GM21360 (cell line): Measurements from ENCODE around the gene CHST10.
A peak's percentile ranks its signal among the peaks of the same experiment; 100 is the strongest.
"Not testable (repeated sequence)": the region's sequence is repeated elsewhere in the genome, so short reads cannot be mapped to it uniquely, and the experiment has no call there.

Experiments
- ATAC-seq: cut with Tn5 transposase; IDR thresholded peaks from one replicate; pipeline ENCODE4 v1.9.1; 2021; ENCODE audit warnings: mild to moderate bottlenecking, moderate library complexity; ENCODE audit not compliant: unreplicated experiment

CHST10 gene

DNA sequence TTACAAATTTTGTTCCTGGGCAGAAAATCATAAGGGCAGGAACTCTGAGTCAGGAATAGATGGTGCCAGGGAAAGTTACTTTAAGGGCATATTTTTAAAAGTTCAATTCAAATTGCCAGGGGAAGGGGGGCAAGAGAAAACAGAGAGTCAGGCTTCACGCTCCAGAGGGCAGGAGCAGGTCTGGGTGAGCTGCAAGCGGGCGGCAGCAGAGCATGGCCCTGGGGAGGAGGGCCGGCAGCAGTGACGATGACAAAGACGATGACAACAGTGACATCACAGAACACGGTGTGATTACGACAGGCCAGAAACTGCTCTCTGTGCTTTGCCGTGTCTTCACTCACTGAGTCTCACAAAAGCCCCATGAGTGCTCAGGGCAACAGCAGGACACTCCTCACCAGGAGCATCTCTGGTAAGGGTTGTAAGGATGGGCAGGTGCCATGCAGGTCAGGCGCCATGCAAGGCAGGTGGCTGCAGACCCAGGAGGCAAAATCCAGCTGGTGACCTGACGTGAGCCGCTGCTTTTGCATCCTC lies 23.3 kb downstream of the CHST10 start:
- ATAC-seq: peak; percentile 54

DNA sequence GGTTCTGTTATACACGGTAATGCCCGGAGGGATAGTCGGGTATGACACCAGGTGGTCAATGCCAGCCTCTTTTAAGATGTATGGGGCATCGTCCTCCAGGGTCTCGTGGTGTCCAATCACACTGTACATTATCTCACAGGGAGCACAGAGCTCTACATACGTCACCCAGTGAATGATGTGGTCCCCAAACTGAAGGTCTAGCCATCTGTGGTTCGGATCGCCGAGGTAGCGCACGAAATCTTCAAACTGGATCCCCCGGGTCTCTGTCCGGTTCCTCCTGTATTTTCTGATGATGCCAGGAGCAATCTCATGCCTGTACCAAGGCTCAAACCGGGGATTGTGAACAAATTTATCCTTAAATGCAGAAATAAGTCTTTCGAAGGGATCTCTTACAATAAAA lies 24.1 kb downstream of the CHST10 start:
- no peak for ATAC-seq

DNA sequence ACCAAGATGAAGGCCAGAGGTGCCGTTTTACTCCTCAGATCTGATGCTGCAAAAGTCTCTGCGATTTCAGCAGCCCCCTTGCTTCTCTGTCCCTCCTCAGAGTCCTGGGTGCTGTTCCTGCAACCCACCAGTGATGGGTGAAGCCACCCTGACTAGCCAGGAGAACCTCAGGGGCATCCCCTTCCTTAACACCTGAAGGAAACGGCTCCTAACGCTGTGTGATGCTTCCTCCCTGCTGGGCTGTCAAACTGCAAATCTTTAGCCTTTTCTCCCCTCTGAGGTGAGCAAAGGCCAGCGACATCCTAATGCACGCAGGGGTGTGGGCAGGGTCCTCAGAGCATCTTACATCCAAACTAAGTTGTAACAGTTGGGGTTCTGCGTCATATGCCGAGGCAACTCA lies 24.8 kb downstream of the CHST10 start:
- ATAC-seq: no peak

DNA sequence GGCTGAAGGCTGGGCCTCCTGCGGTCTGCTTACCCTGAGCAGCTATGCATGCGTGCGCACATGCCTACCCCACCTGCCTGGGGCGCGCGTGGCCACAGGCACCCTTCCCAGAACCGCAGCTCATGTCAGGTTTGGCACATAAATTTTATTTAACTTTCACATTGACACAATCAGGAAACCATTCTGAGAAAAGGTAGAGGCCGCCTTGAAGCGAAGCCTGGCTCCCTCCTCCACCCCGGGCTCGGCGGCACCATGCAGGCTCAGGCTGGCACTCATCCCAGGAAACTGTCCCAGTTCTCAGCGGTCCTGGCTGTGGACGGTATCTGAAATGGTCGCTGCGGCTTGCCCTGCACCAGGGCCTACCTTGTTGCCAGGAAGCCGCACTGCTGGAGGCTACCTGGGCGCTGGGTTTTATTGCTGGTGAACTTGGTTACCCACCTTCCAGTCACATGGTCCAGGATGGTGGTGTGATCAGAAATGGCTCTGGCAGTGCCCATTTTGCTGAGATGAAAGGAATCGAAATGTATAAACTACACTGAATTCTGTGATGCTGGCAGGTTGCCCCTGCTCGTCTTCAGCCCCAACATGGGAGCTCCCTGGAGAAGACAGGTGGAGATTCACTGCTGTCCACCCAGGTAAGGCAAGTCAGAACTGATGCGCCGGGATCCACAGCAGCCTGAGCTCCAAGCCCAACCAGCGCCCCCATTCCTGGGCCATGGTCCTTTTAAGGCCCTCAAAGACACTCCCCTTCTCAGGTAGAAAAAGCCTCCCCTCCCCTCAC lies 25.5 kb downstream of the CHST10 start:
- ATAC-seq: no peak

DNA sequence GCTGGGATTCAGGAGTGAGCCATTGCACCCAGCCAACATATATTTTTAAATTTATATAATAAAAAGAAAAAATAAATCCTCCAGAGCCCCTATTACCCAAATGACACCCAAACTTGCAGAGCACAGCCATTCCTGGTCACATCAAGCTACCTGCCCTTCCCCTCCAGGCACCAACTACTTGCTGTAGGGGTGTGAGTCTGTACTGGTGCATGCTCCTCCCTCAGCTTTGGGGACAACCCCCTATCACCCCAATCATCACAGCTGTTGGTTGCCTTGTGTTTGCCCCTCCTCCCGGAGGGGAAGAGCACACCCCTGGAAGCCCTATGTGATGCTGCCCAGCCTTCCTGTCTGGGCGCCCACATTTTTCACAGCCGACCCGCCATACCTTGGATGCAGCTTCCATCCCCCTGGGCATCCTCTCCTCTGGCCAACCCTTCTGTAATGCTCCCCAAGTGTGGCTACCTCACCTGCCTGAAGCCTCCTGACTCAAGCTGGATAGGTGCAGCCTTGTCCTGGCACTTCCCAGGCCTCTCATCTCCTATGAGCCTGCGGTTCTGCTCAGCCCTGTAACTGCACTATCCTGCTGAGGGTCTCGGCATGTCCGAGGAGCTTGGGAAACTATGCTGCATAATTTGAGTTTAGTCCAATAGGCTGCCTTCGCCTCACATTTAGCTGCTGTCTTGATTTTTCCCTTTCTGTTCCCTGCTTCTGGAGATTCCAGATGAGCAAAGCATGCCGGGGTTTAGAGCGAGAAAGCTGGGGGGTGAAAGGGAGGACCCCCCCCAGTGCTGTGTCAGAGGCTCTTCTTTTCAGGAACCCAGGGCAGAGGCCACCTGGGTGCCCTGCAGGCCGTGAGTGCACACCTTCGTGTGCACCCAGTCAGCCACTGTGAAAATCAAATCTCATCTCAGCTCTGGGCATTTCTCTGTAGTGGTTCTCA lies 27.2 kb downstream of the CHST10 start:
- no peak for ATAC-seq

DNA sequence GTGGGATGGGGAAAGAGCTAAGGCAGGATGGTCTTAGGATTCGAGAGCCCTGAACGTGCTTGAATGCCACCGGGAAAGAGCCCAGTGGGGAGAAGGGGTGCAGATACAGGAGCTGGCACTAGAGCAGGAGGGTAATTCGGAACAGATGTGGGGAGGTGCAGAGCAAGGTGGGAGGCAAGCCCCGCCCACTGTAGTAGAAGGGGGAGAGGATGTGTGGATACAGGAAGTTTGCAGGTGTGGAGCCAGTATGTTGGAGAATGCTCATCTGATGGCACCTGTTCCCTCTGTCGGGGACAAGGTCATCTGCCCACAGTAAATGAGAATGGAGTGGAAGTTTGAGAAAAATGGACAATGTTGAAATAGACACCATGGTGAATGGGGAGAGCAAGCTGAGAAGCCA lies 28.8 kb downstream of the CHST10 start:
- no peak for ATAC-seq

DNA sequence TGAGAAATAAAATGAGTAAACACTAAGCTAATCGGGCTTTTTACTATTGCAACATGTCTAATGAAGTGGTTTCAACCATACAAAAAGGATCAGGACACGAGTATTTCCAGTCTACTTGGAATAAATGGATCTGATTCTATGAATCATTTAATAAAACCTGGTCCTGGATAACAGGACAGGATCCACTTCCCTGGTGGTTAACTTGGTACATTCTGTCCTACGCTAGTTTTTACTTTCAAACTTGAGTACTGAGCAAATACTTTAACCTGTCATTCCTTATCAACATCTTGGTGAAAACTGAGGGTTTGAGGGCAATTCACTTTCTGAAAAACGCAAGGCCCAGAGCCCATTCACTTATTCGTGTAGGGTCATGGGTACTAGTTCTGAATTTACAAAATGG lies 33.5 kb downstream of the CHST10 start:
- no peak for ATAC-seq

DNA sequence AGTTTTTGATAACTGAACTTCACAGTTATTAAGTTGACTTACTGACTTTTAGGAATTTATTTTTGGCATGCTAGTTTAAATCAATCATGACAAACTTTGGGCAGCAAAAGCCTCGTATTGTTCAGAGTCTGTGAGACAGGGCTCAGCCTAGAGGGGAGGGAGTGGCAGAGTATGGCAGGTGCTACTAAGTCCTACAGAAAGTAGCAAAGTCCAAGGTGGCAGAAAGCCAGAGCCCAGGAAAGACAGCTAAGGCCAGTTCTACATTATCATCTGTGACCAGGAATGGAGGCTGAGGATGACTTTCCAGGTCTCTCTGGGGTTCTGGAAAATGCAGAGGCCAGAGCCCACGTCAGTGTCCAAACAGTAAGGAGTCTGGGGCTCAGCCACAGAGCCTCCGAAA lies 34.2 kb downstream of the CHST10 start:
- ATAC-seq: no peak

DNA sequence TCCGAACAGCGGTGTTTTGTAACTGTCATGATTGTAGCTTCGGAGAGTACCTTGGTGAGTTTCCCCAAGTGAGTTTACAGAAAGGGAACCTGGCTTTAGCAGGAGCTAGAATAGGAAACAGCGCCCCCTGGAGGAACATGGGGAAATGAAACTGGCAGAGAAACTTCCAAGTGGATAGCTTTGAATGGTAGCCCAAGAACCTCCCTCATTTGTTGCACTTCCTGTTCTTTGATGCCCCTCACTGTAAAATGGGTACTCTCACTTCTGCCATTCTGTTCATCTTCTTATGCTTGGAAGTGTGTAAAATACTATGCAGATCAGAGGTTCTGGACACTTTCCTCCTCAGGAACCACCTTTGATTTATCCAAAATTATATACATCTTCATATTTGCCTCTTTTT lies 36.2 kb downstream of the CHST10 start:
- ATAC-seq: no peak

DNA sequence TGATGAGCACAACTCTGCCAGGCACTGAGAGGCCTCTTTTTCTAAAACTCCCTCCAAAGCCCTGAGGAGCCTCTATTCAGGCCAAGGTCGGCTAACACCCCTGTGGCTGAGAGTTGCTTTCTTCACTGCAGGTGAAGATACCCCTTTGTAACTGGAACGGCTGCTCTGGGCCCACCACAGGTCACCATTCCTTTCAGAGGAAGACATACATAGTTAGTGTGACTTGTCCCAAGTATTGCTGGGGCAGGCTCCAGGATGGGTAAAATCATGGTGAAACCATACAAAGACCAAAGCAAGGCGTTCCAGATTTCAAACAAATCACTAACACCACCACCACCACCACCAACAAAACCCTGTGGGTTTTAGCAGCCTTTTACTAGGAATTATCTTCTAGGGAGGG lies 36.8 kb downstream of the CHST10 start:
- no peak for ATAC-seq

DNA sequence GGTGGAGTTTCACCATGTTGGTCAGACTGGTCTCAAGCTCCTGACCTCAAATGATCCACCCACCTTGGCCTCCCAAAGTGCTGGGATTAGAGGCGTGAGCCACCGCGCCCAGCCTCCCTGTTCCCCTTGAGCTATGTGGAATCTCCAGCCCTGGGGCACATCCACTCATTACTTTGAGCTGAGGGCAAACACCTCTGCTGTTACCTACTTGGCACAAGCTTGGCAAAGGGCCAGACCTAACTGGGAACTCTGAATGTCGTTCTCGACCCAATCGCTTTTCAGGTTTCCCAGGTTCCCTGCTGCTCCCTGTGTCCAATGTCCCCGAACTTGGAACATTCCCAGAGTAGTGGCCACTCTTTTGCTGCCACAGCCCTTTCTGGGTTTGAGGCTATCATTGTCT lies 40.6 kb downstream of the CHST10 start:
- no peak for ATAC-seq

DNA sequence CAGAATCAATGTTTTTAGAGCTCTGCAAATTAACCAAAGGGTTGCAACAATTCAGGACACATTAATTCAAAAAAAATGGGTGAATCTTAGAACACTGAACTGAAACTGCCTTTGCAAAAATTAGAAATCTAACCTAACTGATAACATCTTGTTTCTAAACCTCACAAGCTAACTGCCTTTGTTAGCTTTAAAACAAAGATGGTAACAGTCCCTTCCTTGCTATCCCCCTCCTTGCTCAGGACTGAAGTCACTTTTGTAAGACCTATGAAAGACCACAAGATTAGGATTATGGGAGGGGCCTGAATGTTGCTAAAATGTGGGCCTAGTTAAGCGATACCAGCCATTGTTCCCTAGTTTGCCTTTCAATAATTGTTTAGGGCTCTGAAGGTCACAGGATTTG lies 50.3 kb downstream of the CHST10 start:
- ATAC-seq: no peak

DNA sequence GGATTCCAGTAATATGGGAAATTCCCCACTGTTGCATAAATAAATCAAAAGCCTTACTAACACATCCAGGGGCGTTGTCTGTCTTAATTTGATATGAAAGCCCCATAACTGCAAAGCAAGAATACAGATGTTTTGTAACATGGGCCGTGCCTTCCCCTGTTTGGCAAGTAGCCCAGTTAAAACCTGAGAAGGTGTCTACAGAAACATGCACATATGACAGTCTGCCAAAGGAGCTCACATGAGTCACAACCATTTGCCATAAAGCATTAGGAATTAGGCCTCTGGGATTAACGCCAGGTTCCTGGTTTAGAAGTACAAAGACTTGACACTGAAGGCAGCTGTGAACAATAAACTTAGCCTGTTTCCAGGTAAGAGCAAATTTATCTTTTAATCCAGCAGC lies 52.0 kb downstream of the CHST10 start:
- no peak for ATAC-seq

DNA sequence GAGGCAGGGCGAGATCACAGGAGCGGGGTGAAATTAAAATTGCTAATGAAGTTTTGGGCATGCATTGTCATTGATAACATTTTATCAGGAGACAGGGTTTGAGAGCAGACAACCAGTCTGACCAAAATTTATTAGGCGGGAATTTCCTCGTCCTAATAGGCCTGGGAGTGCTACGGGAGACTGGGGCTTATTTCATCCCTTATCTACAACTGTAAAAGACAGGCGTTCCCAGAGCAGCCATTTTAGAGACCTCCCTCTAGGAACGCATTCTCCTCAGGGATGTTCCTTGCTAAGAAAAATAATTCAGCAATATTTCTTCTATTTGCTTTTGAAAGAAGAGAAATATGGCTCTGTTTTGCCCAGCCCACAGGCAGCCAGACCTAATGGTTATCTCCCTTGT lies 55.2 kb downstream of the CHST10 start:
- ATAC-seq: not testable (repeated sequence)

DNA sequence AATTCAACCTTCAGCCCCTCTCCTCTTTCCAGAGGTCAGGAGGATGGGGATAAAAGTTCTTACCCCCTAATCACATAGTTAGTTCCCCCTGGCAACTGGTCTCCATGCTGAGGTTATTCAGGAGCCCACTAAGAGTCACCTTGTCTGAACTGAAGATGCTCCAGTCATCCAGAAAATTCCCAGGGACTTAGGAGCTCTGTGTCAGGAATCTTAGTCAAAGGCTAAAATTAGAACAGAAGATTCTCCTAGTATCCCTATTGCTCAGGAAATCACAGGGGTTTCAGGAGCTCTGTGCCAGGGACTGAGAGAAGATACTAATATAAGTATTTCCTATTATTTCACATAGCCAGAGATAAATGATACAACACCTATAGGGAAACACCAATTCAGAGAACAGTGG lies 57.9 kb downstream of the CHST10 start:
- ATAC-seq: no peak

DNA sequence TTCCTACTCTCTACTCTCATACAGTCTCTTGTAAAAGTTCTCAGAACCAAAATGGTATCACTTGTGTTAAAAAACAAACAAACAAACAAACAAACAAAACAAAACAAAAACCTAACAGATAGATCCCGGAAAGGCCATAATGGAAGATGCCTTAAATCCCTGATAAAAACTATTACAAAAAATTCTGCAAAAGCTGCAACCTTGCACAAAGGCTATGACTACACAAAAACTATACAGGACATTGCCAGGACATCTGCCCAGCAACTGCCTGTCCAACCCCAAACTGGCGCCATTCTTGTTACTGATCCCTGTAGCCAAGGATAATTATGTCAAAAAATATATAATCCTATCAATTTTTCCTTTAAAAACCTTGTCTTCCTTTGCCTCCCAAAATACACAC lies 58.9 kb downstream of the CHST10 start:
- ATAC-seq: no peak

DNA sequence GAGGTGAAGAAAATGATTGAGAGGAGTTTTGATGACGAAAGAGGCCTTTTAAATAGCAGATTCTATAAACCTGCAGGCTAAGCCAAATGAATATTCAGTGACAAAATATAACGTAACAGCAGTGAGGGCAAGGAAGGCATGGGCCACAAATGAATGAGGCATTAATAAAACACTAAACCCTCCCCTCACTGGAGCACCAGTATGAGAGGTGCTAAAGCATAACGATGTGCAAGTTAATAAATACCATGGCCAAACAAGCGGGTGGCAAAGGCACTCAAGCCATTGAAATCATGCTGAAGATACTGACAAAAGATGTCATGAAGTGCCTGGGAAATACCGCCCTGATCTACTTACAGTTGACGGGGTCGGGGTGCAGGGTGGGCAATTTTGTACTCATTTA lies 64.9 kb downstream of the CHST10 start:
- no peak for ATAC-seq

DNA sequence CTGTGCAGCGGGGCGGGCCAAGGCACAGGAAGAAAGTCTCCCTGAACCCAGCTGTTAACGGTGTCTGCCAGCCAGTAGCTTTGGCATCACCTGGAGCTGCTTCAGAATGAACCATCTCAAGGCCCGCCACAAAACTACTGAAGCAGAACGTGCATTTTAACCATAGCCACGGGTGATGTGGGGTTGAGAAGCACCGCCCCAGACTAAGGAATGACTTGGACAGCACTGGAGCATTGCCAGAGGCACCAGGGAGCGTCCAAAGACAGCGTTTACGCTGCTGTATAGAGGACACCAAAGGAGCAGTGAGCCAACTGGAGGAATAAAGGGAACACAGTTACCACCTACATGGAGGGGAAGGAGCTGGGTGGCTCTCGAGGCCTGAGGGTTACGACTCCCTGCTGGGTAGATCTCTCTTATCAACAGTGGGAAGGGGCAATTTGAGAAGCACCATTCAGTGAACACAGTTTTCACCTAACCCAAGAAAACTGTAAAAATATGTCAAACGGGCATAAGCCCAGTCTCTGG lies 66.7 kb downstream of the CHST10 start:
- no peak for ATAC-seq

DNA sequence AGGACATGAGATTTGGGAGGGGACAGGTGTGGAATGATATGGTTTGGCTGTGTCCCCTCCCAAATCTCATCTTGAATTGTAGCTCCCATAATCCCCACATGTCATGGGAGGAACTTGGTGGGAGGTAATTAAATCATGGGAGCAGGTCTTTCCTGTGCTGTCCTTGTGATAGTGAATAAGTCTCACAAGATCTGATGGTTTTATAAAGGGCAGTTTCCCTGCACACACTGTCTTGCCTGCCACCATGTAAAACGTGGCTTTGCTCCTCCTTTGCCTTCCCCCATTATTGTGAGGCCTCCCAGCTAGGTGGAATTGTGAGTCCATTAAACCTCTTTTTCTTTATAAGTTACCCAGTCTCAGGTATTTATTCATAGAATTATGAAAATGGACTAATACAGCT lies 72.3 kb downstream of the CHST10 start:
- not testable (repeated sequence) for ATAC-seq

DNA sequence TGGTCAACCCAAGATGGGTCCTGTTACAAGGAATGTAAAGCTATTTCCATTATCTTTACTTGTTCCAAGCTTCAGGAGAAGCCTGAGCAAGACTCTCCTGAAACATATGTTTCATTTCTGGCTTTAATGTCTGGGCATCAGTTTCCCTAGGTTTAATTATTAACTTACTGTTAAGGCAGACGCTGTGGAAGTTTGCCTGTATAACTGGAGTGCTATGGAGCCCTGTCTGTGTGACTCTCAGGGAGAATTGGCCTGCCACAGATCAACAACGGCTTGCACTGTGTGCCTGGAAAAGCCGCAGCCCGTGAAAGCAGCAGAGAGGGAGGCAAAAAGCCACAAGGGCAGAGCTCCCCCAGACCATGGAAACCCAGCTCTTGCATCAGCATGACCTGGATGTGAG lies 73.0 kb downstream of the CHST10 start:
- ATAC-seq: no peak

DNA sequence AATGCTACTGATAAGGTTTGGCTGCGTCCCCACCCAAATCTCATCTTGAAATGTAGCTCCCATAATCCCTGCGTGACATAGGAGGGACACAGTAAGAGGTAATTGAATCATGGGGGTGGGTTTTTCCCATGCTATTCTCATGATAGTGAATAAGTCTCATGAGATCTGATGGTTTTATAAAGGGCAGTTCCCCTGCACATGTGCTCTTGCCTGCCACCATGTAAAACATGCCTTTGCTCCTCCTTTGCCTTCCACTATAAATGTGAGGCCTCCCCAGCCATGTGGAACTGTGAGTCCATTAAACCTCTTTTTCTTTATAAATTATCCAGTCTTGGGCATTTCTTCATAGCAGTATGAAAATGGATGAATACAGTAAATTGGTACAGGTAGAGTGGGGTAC lies 75.0 kb downstream of the CHST10 start:
- ATAC-seq: not testable (repeated sequence)
